Measurements from ENCODE around the gene FBXL16. TPM values are rescaled to one million over a fixed set of nuclear protein-coding genes. Genes with fewer than 3 reads are reported as not detected.

FBXL16 gene
- total and polyA plus RNA-seq, 2 donors (not counting 3 experiments of a cell fraction or from before 2014, with no cell fraction given): 0.07 to 0.22 TPM

DNA sequence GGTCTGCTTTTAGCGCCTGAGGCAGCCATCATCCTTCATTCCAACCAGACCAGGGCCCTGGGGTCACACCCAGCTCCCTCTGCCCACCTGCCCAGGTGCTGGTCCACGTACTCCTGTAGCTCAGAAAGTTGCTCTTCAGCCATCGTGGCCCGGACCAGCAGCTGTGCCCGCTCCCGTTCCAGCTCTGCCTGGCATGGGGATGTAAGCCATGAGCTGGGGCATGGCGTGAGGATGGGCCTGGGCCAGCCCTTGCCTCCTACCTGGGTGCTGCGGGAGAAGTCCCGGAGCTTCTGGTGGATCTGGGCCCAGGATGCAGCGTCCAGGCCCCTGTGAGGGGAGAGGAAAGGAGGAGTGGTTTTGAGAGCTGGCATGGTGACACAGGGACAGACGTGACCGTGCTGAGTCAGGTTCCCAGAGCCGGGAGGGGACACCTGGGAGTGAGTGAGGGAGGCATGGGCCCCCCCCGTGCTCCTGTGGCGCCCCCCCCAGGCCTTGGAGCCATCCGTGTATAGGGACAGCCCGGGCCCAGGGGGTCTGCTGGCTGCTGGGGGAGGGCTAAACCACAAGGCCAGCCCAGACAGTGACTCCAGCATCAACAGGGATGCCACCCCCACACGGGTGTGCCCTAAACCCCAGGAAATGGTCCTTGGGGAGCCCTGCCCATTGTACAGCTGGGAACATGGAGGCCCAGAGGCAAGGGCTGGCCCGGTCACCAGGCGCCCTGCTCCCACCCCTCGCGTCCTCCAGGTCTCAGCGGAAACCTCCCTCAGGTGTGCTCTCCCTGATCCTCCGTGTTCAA, 17.4 kb upstream of the FBXL16 start:
- H3K27me3 ChIP-seq (ENCODE audit: control insufficient read depth in 2 of 2, insufficient read depth in 2 of 2, low read length in 2 of 2): no peaks in the 10 kb centered on the region
- no peaks in the 10 kb centered on the region for H3K9me3 ChIP-seq (replicated peaks; ENCODE audit: control insufficient read depth, insufficient read depth, low read length)
- intact Hi-C loops (cut with micrococcal nuclease): no loop called here
- FAIRE-seq (no peak), DNase-seq (ENCODE audit: low read depth, low spot score) (no peak)
- no TSS peak for BruUV-seq (replicated peaks)
- POLR2A ChIA-PET: no interaction called here
- no peak overlapping the region for H2AFZ ChIP-seq (ENCODE audit: low read depth, low read length)
- H3K4me1 ChIP-seq (ENCODE audit: control insufficient read depth, extremely low read depth, insufficient read depth, low read length): peaks cover 24% of the 10 kb centered on the region
- no peaks in the 10 kb centered on the region for H3K79me2 ChIP-seq (ENCODE audit: control insufficient read depth, insufficient read depth, low read length)
- no peaks in the 10 kb centered on the region for H4K20me1 ChIP-seq (replicated peaks; ENCODE audit: control insufficient read depth, extremely low read depth, insufficient read depth, low read length)
- CTCF ChIA-PET: interaction anchor here (1.4 kb wide), 1 partner anchor 65 kb away, joined by 4 read pairs; the partner anchor contains the start of genes CHTF18 and RPUSD1
- no peaks in the 10 kb centered on the region for H3K36me3 ChIP-seq (ENCODE audit: control insufficient read depth in 2 of 2, extremely low read depth in 1 of 2, insufficient read depth in 2 of 2, low read length in 2 of 2)
- no peak overlapping the region for H3K9ac ChIP-seq (replicated peaks; ENCODE audit: extremely low read depth, insufficient read depth, low read length)
- no peak overlapping the region for H3K4me2 ChIP-seq (ENCODE audit: insufficient read depth, low read length)
- TF ChIP-seq EZH2 (IDR thresholded peaks at IDR 0.05; ENCODE audit: borderline replicate concordance, low read depth, low read length, severe bottlenecking) (no peak), JUN (IDR thresholded peaks at IDR 0.05; ENCODE audit: borderline replicate concordance, insufficient read depth, insufficient read length, low read depth) (no peak), POLR2A (IDR thresholded peaks at IDR 0.05; ENCODE audit: low read depth, low read length) (no peak), POLR2AphosphoS5 (IDR thresholded peaks at IDR 0.05; ENCODE audit: insufficient read depth, low read depth, low read length) (no peak), MYC (IDR thresholded peaks at IDR 0.05; ENCODE audit: low read depth, low read length) (no peak), GATA2 (IDR thresholded peaks at IDR 0.05; ENCODE audit: insufficient read depth, insufficient read length, low read depth, low read length) (no peak), FOS (IDR thresholded peaks at IDR 0.05; ENCODE audit: borderline replicate concordance, insufficient read depth, low read length) (no peak)
- TF ChIP-seq, protein P1, sequence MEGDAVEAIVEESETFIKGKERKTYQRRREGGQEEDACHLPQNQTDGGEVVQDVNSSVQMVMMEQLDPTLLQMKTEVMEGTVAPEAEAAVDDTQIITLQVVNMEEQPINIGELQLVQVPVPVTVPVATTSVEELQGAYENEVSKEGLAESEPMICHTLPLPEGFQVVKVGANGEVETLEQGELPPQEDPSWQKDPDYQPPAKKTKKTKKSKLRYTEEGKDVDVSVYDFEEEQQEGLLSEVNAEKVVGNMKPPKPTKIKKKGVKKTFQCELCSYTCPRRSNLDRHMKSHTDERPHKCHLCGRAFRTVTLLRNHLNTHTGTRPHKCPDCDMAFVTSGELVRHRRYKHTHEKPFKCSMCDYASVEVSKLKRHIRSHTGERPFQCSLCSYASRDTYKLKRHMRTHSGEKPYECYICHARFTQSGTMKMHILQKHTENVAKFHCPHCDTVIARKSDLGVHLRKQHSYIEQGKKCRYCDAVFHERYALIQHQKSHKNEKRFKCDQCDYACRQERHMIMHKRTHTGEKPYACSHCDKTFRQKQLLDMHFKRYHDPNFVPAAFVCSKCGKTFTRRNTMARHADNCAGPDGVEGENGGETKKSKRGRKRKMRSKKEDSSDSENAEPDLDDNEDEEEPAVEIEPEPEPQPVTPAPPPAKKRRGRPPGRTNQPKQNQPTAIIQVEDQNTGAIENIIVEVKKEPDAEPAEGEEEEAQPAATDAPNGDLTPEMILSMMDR (IDR thresholded peaks at IDR 0.05; ENCODE audit: extremely low read depth in 1 of 2, insufficient read depth in 1 of 2, low read depth in 1 of 2, low read length in 2 of 2): no peak
- TF ChIP-seq, protein P2, sequence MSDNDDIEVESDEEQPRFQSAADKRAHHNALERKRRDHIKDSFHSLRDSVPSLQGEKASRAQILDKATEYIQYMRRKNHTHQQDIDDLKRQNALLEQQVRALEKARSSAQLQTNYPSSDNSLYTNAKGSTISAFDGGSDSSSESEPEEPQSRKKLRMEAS (IDR thresholded peaks at IDR 0.05; ENCODE audit: insufficient read depth, insufficient read length): no peak
- H3K4me3 ChIP-seq (replicated peaks in 1 of 3; ENCODE audit: insufficient read depth in 1 of 3, low read depth in 1 of 3, low read length in 3 of 3): no peak overlapping the region
- H3K27ac ChIP-seq (ENCODE audit: insufficient read depth, low read depth, low read length): no peak overlapping the region
- dilution Hi-C loops (cut with MboI; ENCODE audit: extremely low pct_ligation_motif_present, low sequenced_read_pairs): no loop called here
- H3K9me1 ChIP-seq (replicated peaks; ENCODE audit: control insufficient read depth, extremely low read depth, insufficient read depth, low read length): no peaks in the 10 kb centered on the region
